Activated T-helper 1 cell treated with anti-CD3 and anti-CD28 coated beads, Interleukin-12 subunit alpha, Interleukin-12 subunit beta, Interleukin-2, Interleukin-4 antibody, amounts not matched to agents 30 ng/mL and 10 ng/mL and 1 ng/mL, durations not matched to agents 14 hours and 24 hours and 36 hours (primary cell): ENCODE data around the gene NDUFS6. TPM values are rescaled to one million over a fixed set of nuclear protein-coding genes. Genes with fewer than 3 reads are reported as not detected.

ENCODE experiments used
- DNase-seq: peaks from one replicate; pipeline ENCODE4 v3.0.0; 2021; ENCODE audit warnings: low spot score
- H3K27ac Mint-ChIP-seq: one replicate; pipeline ENCODE4 v1.8.0; 2021; ENCODE audit warnings: mild to moderate bottlenecking, mixed read lengths
- H3K27me3 Mint-ChIP-seq: one replicate; pipeline ENCODE4 v1.8.0; 2022; ENCODE audit warnings: mild to moderate bottlenecking, moderate library complexity, mixed read lengths; ENCODE audit not compliant: insufficient read depth
- H3K36me3 Mint-ChIP-seq: one replicate; pipeline ENCODE4 v1.8.0; 2021; ENCODE audit warnings: low read depth, mixed read lengths
- H3K4me1 Mint-ChIP-seq: one replicate; pipeline ENCODE4 v1.8.0; 2021; ENCODE audit warnings: low read depth, mixed read lengths
- H3K4me3 Mint-ChIP-seq: one replicate; pipeline ENCODE4 v1.8.0; 2021; ENCODE audit warnings: mild to moderate bottlenecking, moderate library complexity, mixed read lengths
- H3K9me3 Mint-ChIP-seq: one replicate; pipeline ENCODE4 v1.8.0; 2021; ENCODE audit warnings: mixed read lengths
- intact Hi-C: fragments of 100-400 bp; cut with micrococcal nuclease; formaldehyde crosslinking; loops from one replicate; pipeline ENCODE4 v1.15.1; 2024
- total RNA-seq: library from RNA; stranded (reverse); gene quantifications from 2 replicates; pipeline ENCODE4 v1.2.3, GENCODE V29; 2022

NDUFS6 gene
- total RNA-seq, 1 donor from 2014 or later = 40.3 TPM

DNA sequence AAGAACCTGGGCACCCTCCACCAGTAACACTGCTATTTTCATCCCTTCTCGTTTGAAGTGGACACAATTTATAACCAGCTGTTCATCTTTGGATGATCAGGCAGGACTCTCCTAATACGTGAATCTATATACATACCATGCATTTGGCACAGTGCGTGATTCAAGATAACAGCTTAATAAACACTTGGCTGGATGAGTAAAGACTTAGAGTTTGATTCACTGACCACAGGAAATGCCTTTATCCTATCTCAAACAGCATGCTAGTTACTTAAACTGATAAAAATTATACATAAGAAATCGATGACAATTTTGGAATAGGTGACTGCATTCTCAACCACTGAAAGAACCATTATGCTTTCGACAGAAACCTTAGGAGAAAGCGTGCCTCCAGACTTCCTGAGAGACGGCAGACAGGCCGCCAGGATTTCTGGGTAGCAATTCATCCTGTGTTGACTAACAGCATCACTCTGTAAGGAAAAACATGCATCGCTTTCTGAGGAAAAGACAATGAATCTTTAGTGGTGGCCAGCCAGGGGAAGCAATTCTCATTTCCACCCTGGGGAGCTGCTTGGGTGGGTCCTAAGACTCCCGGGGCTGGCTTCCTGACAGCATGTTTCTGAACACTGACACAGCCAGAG, 11.3 kb upstream of the NDUFS6 start:
- H3K4me3 Mint-ChIP-seq = no peak overlapping the region
- H3K4me1 Mint-ChIP-seq = peaks cover 67% of the 10 kb centered on the region
- peaks cover 2% of the 10 kb centered on the region for H3K27me3 Mint-ChIP-seq
- H3K36me3 Mint-ChIP-seq = peaks cover 5% of the 10 kb centered on the region
- no peaks in the 10 kb centered on the region for H3K9me3 Mint-ChIP-seq
- intact Hi-C loops = loop anchor here (5.0 to 10.0 kb wide), 6 partner anchors 155 to 1315 kb away; partner anchors contain the start of genes BRD9, CLPTM1L and TRIP13
- peak overlapping the region; percentile 84 for H3K27ac Mint-ChIP-seq
- no peak for DNase-seq

GRCh38 chr5:1791176-1791575, 10.0 kb upstream of the NDUFS6 start:
- intact Hi-C loops = loop anchor here (5.0 to 10.0 kb wide), 6 partner anchors 156 to 1316 kb away; partner anchors contain the start of genes BRD9, CLPTM1L and TRIP13
- DNase-seq = no peak
- peaks cover 73% of the 10 kb centered on the region for H3K4me1 Mint-ChIP-seq

GRCh38 chr5:1792842-1793266, 8.4 kb upstream of the NDUFS6 start:
- Mint-ChIP-seq H3K27ac (peak overlapping the region; percentile 96), H3K27me3 (peaks cover 1% of the 10 kb centered on the region), H3K9me3 (no peaks in the 10 kb centered on the region), H3K4me3 (peak overlapping the region; percentile 80), H3K36me3 (peaks cover 24% of the 10 kb centered on the region), H3K4me1 (peaks cover 80% of the 10 kb centered on the region)
- DNase-seq = peak; percentile 78
- intact Hi-C loops = loop anchor here (1.0 to 10.0 kb wide), 9 partner anchors 8 to 1318 kb away; partner anchors contain the start of genes BRD9, CLPTM1L, NDUFS6 and TRIP13

More at GRCh38 chr5:1791176-1791575, 10.0 kb upstream of the NDUFS6 start:
- peaks cover 11% of the 10 kb centered on the region for H3K36me3 Mint-ChIP-seq
- peaks cover 2% of the 10 kb centered on the region for H3K27me3 Mint-ChIP-seq
- H3K9me3 Mint-ChIP-seq = no peaks in the 10 kb centered on the region
- peak overlapping the region; percentile 40 for H3K27ac Mint-ChIP-seq
- no peak overlapping the region for H3K4me3 Mint-ChIP-seq

DNA sequence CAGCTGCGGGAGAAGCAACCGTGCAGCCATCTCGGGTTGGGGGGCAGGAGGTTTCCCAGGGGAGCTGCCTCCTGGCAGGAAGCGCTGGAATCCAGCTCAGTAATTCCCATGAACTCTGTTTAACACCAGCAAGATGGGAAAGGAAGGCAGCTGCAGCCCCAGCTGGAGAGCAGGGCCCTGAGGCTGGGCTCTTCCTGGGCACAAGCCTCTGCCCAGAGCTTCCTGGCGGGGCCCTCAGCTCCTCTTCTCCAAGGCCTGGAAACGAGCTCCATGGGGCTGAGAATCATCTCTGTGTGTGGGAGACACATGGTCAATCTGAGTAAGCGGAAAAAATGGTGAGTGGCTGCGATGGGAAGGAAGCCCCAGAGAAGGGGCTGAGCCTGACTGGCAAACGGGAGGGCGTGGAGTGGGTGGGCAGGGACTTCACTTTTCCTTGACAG, 7.9 kb upstream of the NDUFS6 start:
- intact Hi-C loops = loop anchor here (1.0 to 10.0 kb wide), 7 partner anchors 94 to 1319 kb away; partner anchors contain the start of genes BRD9, CLPTM1L and TRIP13
- H3K27ac Mint-ChIP-seq = peak overlapping the region; percentile 96
- DNase-seq = no peak

GRCh38 chr5:1793966-1794900, 7.0 kb upstream of the NDUFS6 start:
- intact Hi-C loops = loop anchor here (1.0 to 10.0 kb wide), 7 partner anchors 95 to 1319 kb away; partner anchors contain the start of genes BRD9, CLPTM1L and TRIP13
- H3K9me3 Mint-ChIP-seq = no peaks in the 10 kb centered on the region
- H3K4me1 Mint-ChIP-seq = peaks cover 80% of the 10 kb centered on the region
- H3K27me3 Mint-ChIP-seq = no peaks in the 10 kb centered on the region
- peaks cover 33% of the 10 kb centered on the region for H3K36me3 Mint-ChIP-seq
- H3K4me3 Mint-ChIP-seq = peak overlapping the region; percentile 80
- H3K27ac Mint-ChIP-seq = peak overlapping the region; percentile 96
- DNase-seq = no peak

More for the DNA sequence above, 7.9 kb upstream of the NDUFS6 start:
- no peaks in the 10 kb centered on the region for H3K9me3 Mint-ChIP-seq
- peak overlapping the region; percentile 80 for H3K4me3 Mint-ChIP-seq
- H3K4me1 Mint-ChIP-seq = peaks cover 82% of the 10 kb centered on the region
- H3K27me3 Mint-ChIP-seq = no peaks in the 10 kb centered on the region
- H3K36me3 Mint-ChIP-seq = peaks cover 27% of the 10 kb centered on the region

DNA sequence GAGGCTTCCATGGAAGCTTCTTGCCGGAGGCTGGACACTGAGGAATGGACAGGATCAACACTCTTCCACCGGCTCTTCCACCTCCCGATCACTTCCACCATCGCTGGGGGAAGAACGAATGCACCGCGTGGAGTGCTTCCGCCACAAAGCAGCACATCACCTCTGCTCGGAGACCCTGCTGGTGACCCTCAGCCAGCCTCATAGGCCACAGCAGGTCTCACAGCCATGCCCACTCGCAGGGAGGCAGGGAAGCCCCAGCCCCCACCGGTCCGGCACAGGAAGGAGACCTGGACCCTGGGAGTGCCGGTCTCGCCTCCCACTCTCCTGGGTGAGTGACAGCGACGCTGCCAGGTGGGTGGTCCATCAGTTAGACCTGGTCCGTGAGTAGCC, 6.3 kb upstream of the NDUFS6 start:
- Mint-ChIP-seq H3K27ac (peak overlapping the region; percentile 55), H3K27me3 (no peaks in the 10 kb centered on the region), H3K4me3 (no peak overlapping the region), H3K36me3 (peaks cover 34% of the 10 kb centered on the region), H3K9me3 (no peaks in the 10 kb centered on the region), H3K4me1 (peaks cover 73% of the 10 kb centered on the region)
- no peak for DNase-seq
- intact Hi-C loops = loop anchor here (5.0 to 10.0 kb wide), 6 partner anchors 160 to 1320 kb away; partner anchors contain the start of genes BRD9, CLPTM1L and TRIP13

GRCh38 chr5:1795506-1795905, 5.7 kb upstream of the NDUFS6 start:
- H3K27me3 Mint-ChIP-seq = no peaks in the 10 kb centered on the region
- peaks cover 69% of the 10 kb centered on the region for H3K4me1 Mint-ChIP-seq
- intact Hi-C loops = loop anchor here (10.0 kb wide), 5 partner anchors 161 to 1321 kb away; partner anchors contain the start of genes BRD9, CLPTM1L and TRIP13
- peaks cover 35% of the 10 kb centered on the region for H3K36me3 Mint-ChIP-seq
- no peaks in the 10 kb centered on the region for H3K9me3 Mint-ChIP-seq
- no peak overlapping the region for H3K27ac Mint-ChIP-seq
- H3K4me3 Mint-ChIP-seq = peak overlapping the region; percentile 48
- DNase-seq = no peak

DNA sequence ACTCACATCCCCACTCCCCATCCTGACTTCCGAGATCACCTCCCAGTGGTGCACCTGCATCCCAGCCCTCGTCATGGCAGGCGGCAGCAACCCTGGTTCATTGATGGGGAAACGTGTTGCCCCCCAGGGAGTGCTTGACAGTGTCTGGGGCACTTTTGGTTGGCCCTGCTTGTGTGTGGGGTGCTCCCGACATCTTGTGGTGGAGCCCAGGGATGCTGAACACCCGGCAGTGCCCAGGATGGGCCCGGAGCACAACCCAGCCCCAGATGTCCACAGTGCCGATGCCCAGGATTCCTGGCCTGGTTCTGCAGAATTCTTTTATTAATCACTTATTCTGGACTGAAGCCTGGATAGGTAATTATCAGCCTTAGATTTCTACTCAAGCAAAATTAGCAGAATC, 5.3 kb upstream of the NDUFS6 start:
- Mint-ChIP-seq H3K4me3 (peak overlapping the region; percentile 37), H3K27ac (no peak overlapping the region), H3K9me3 (no peaks in the 10 kb centered on the region), H3K4me1 (peaks cover 69% of the 10 kb centered on the region), H3K36me3 (peaks cover 35% of the 10 kb centered on the region), H3K27me3 (no peaks in the 10 kb centered on the region)
- no peak for DNase-seq
- intact Hi-C loops = loop anchor here (10.0 kb wide), 5 partner anchors 161 to 1321 kb away; partner anchors contain the start of genes BRD9, CLPTM1L and TRIP13

DNA sequence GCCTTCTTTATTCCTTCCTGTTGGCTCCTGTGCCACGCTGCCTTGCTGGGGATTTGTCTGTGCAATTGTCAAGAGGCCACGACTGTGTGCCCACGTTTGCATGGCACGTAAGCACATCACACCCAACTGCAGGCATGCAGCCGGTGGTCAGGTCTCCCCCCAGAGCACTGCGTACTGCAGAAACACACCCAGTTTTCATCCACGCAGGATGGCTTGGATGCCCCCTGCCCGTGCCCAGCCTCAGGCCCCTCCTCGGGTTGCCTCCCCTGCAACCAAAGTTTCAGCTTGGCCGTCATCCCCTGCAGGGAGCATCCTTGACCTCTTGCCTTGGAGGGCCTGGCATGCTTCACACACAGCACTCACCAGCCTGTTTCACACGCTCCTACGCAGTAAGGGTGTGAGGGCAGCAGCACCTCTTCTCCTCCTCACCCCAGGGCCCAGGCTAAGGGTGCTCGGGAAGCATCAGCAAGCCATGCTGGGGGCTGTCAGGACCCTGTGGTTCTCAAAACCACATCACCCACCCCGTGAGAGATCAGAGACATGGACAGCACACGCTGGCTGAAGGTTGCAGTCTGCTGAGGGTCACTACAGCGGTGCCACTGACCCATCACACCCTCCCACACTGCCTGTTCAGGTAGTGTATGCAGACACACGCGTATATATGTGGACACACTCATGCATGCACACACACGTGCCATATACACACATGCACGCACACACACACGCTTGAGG, 4.7 kb upstream of the NDUFS6 start:
- H3K27ac Mint-ChIP-seq = peak overlapping the region; percentile 70

DNA sequence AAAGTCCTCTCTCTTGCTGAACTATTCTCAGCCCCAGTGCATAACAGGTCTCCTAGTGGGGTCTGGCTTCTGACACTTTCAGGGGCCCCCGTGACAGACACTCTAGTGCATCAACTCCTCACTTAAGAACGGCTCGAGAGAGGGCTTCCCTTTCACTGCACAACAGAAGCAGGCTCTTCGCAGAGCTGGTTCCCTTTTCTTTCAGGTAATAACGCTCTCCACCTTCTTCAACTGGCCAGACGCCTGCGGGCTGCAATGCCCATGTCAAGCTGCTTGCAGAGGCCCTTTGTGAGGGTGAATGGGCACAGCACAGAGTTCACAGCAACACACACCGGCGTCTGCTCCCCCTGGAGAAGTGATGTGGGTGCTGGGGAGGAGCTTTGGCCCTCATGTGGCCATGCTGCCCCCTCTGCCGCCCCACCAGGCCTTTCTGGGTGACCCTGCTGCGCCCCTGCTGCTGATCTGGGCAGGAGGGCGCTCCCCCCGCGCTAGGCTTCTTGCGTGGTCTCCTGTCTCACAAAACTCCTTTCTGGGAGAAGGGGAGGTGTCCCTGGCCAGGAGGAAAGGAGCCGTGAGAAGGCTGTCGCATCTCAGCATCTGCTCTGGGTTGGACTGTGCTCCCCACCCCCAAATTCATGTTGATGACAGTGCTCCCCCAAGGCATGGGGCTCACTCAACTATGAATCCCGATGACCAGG, 4.0 kb upstream of the NDUFS6 start:
- Mint-ChIP-seq H3K4me3 (peak overlapping the region; percentile 78), H3K9me3 (no peaks in the 10 kb centered on the region), H3K27ac (peak overlapping the region; percentile 31), H3K27me3 (no peaks in the 10 kb centered on the region), H3K4me1 (peaks cover 61% of the 10 kb centered on the region), H3K36me3 (peaks cover 38% of the 10 kb centered on the region)
- intact Hi-C loops = loop anchor here (10.0 kb wide), 5 partner anchors 162 to 1322 kb away; partner anchors contain the start of genes BRD9, CLPTM1L and TRIP13
- DNase-seq = no peak

More for the DNA sequence above, 4.7 kb upstream of the NDUFS6 start:
- DNase-seq = no peak
- Mint-ChIP-seq H3K27me3 (no peaks in the 10 kb centered on the region), H3K9me3 (no peaks in the 10 kb centered on the region), H3K4me3 (peak overlapping the region; percentile 54), H3K4me1 (peaks cover 64% of the 10 kb centered on the region), H3K36me3 (peaks cover 35% of the 10 kb centered on the region)
- intact Hi-C loops = loop anchor here (10.0 kb wide), 5 partner anchors 162 to 1322 kb away; partner anchors contain the start of genes BRD9, CLPTM1L and TRIP13

DNA sequence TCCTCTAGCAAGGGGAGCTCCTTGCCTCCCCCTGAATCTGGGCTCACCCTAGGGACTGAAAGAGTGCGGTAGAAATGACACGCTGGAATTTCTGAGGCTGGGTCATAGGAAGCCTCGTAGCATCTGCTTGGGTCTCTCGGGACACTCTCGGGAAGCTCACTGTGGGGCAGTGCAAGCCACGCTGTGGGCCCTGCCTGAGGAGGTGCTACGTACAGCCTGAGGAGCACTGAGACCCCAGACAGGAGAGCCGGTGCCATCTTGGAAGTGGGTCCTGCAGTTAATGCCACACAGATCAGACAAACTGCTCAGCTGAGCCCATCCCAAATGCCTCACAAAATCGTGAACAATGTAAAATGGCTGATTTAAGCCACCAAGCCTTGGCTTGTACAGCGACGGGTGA, 3.4 kb upstream of the NDUFS6 start:
- peak overlapping the region; percentile 78 for H3K4me3 Mint-ChIP-seq
- intact Hi-C loops = loop anchor here (10.0 kb wide), 5 partner anchors 163 to 1323 kb away; partner anchors contain the start of genes BRD9, CLPTM1L and TRIP13
- peaks cover 42% of the 10 kb centered on the region for H3K36me3 Mint-ChIP-seq
- peak overlapping the region; percentile 4 for H3K27ac Mint-ChIP-seq
- no peaks in the 10 kb centered on the region for H3K9me3 Mint-ChIP-seq
- no peak for DNase-seq
- H3K27me3 Mint-ChIP-seq = no peaks in the 10 kb centered on the region
- peaks cover 61% of the 10 kb centered on the region for H3K4me1 Mint-ChIP-seq
